RWPE1 (cell line): ENCODE results near the gene PRPS1.

Source experiments
- CTCF ChIA-PET: fragments of 350-600 bp; sonication (Branson Sonifier 250); formaldehyde crosslinking; extraction: SDS; loops from one replicate; lab custom pipeline; 2021; lab: Yijun Ruan, JAX
- POLR2A ChIA-PET: fragments of 400-600 bp; formaldehyde crosslinking; extraction: SDS; loops from one replicate; lab custom pipeline; 2020; ENCODE audit warnings: antibody characterized with exemption; ENCODE audit not compliant: low non-redundant PET; lab: Yijun Ruan, JAX
- DNase-seq: peaks from one replicate; pipeline ENCODE4 v3.0.0; 2012; ENCODE audit warnings: low spot score
- H3K27ac ChIP-seq: fragments of 450-650 bp; 2 replicates; pipeline ENCODE4 v1.5.1; 2017
- CTCF ChIP-seq: fragments of 450-650 bp; conservative IDR thresholded peaks from 2 replicates; pipeline ENCODE4 v1.5.1; 2017; ENCODE audit warnings: low read depth, mild to moderate bottlenecking

PRPS1 gene

DNA sequence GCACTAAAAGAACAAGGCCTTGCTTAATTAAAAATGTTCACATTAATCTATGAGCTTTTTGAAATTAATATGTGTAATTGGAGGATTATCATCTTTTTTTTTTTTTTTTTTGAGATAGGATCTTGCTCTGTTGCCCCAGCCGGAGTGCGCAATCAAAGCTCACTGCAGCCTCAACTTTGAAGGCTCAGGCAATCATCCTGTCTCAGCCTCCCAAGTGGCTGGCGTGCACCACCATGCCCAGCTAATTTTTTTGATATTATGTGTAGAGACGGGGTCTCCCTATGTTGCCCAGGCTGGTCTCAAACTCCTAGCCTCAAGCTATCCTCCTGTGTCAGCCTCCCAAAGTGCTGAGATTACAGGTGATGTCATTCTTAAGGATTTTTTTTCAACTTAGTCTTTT lies 20.0 kb downstream of the PRPS1 start:
- ChIA-PET CTCF (no interaction called here), POLR2A (no interaction called here)
- H3K27ac ChIP-seq = no peak overlapping the region
- TF ChIP-seq CTCF = no peak
- DNase-seq = no peak

GRCh38 chrX:107654566-107654871 lies 26.2 kb downstream of the PRPS1 start:
- no peak for DNase-seq
- ChIA-PET POLR2A (interaction anchor here (1.1 kb wide), 1 partner anchor 12 kb away, joined by 3 read pairs; no protein-coding TSS in a partner anchor), CTCF (interaction anchor here (0.6 to 1.0 kb wide), 7 partner anchors 63 to 158 kb away, joined by 3 to 5 read pairs (median 3); no protein-coding TSS in a partner anchor)
- peak overlapping the region; percentile 92 for H3K27ac ChIP-seq
- no peak for TF ChIP-seq CTCF

GRCh38 chrX:107654872-107655761 lies 26.8 kb downstream of the PRPS1 start:
- peak; percentile 67 for TF ChIP-seq CTCF

GRCh38 chrX:107656978-107657377 lies 28.7 kb downstream of the PRPS1 start:
- peak overlapping the region; percentile 55 for H3K27ac ChIP-seq
- ChIA-PET POLR2A (interaction anchor here (0.5 kb wide), 1 partner anchor 85 kb away, joined by 3 read pairs; no protein-coding TSS in a partner anchor), CTCF (no interaction called here)
- no peak for DNase-seq
- no peak for TF ChIP-seq CTCF

More at GRCh38 chrX:107654872-107655761, 26.8 kb downstream of the PRPS1 start:
- POLR2A ChIA-PET = interaction anchor here (0.6 to 1.1 kb wide), 2 partner anchors 13 to 18 kb away, joined by 3 read pairs; no protein-coding TSS in a partner anchor
- peak; percentile 61 for DNase-seq
- H3K27ac ChIP-seq = peak overlapping the region; percentile 92
- CTCF ChIA-PET = interaction anchor here (0.6 to 1.0 kb wide), 9 partner anchors 22 to 157 kb away, joined by 3 to 5 read pairs (median 3); no protein-coding TSS in a partner anchor

GRCh38 chrX:107658660-107659059 lies 30.4 kb downstream of the PRPS1 start:
- no peak for TF ChIP-seq CTCF
- ChIA-PET POLR2A (no interaction called here), CTCF (interaction anchor here (2.5 kb wide), 1 partner anchor 119 kb away, joined by 12 read pairs; the partner anchor contains the start of gene NCBP2L)
- no peak for DNase-seq
- no peak overlapping the region for H3K27ac ChIP-seq

DNA sequence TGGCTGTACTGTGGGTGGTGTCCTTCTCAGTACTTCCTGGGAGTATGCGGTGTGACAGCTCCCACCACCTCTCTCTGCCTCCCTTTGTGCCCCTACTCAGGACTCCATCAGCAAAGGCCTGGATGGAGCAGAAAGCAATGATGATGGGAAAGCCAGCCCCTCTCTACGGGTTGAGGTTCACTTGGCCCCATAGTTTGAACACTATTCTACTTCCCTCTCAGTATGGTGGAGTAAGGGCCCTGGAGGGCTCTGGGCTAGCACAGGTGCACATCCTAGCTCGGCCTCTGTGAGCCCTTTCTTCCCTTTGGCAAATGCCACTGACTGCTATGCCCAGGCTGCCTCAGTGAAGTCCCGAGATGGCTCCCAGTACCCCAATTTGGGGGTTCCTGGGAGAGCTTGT lies 31.0 kb downstream of the PRPS1 start:
- ChIA-PET POLR2A (no interaction called here), CTCF (interaction anchor here (2.5 kb wide), 1 partner anchor 118 kb away, joined by 12 read pairs; the partner anchor contains the start of gene NCBP2L)
- peak overlapping the region; percentile 41 for H3K27ac ChIP-seq
- no peak for DNase-seq
- no peak for TF ChIP-seq CTCF
